Amniotic epithelial cell (primary cell): ENCODE results near the gene MED15.
A peak's percentile ranks its signal among the peaks of the same experiment; 100 is the strongest.
"Not testable (repeated sequence)": the region's sequence is repeated elsewhere in the genome, so short reads cannot be mapped to it uniquely, and the experiment has no call there.

Source experiments
- DNase-seq: peaks from one replicate; pipeline ENCODE4 v3.0.0-alpha.2; 2010; ENCODE audit warnings: low read depth

The MED15 gene

DNA sequence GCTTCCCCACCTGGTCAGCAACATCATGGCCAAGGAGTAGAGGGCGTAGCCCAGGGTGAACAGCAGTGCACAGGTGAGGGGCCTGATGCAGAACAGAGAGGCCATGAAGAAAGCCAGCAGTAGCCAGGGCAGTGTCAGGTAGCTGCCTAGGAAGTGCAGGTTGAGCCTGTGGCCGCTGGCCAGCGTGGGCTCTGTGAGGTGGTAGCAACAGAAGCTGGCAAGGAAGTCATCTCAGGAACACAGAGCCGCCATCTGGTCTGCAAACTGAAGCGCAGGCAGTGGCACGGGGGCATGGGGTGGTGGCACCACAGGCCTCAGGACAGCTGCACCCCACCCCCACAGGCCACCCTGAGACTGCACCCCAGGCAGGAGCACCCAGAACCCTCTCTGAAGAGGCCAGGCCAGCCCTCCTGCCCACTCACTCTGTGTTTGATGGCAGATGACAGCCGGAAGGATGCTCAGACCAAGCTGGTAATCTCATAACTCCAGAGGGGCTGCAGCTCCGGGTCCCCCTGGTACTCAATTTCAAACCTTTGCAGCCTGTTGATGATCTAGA is 95.3 kb downstream of the MED15 start:
- DNase-seq = no peak

DNA sequence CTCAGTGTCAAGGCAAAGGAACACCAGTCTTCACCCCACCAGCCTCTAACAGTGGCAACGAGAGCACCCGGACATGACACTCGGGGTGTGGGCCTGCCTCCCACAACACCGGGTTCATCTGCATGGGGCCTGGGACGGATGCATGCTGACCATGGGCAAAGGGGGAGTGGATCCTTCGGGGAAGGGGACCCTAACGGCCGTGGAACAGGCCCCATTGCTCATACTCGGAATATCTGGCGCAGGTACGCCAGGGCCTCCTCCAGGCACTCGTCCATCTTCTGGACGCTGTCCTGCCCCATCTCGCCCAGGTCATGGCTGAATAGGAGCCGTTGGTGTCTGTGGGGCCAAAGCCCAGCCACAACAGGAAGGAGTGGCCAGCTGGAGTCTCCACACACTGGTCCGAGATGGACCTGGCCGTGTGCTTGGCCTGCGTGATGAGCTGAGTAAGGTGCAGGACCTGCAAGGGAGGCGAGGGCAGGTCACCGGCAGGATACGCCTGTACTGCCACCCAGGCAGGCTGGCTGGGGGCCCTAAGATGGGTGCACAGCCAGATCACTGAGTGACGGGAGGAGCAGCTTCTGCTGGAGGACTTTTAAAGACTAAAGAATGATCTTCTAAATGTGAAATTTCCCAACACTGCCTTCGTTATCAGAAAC is 96.8 kb downstream of the MED15 start:
- DNase-seq = no peak

GRCh38 chr22:20604776-20605221 is 97.4 kb downstream of the MED15 start:
- DNase-seq = no peak

DNA sequence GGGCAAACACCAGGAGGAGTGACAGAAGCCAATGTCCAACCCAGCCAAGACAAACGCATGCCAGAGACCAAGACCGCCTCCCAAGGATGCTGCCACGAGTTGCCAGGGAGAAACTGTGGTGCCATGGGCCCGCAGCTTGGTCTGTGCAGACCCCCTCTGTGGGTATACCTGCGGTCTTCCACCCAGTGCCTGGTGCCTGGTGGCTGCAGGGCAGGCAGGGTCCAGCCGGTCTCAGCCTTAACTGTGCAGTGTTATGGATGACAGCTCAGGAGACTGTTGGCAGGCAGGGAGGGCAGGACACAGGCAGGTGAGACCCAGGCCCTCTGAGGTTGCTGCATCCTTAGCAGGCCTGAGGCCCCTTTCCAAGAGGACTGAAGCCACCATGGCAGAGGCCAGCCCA is 97.9 kb downstream of the MED15 start:
- no peak for DNase-seq

GRCh38 chr22:20606041-20606783 is 98.8 kb downstream of the MED15 start:
- DNase-seq = peak; percentile 58

DNA sequence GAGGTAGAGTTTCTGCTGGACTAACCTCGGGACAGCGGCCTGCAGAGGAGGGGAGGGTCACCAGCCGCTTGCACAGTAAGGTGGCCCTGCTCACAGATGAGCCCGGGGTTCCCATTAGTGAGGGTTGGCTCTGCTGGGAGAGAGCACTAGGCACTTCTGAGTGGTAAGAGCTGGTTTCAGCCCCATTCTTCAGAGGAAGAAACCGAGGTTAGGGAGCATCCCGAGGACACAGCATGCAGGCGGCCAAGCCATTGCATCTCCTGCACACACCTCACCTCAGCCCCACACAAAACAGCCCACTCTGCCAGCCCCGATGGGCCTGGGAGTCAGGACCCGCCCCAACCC is 99.3 kb downstream of the MED15 start:
- DNase-seq = no peak

DNA sequence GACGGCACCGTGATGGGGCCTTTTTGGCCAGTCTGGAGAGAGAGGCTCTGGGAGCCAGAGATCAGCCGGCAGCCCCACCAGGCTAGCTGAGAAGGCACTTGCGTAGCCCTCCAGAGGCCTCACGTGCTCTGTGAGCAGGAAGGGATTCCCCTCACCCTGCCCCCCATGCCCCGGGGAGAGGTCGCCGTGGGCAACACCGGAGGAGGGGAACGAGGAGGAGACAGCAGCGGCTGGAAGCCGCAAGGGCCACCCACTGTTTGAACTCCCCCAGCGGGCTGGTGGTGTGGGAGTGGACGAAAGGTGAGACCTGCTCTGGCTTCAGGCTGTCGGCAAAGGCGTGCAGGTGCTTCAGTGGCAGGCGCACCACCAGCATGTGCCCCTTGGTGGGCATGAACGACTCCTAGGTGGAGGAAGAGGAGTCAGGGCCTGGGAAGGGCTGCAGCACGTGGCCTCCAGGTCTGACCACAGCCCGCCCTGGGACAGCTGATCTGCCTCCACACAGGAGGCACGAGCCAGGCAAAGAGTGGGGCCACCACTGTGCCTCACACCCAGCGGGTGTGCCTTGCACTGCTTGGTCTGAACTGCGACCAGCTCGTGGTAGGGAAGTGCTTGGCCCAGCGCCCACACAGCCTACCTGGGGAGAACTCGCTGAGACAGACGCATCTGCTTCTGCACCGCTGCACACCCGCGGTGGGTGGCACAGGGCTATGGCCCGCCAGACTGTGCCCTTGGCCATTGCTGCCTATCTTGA is 99.9 kb downstream of the MED15 start:
- no peak for DNase-seq

DNA sequence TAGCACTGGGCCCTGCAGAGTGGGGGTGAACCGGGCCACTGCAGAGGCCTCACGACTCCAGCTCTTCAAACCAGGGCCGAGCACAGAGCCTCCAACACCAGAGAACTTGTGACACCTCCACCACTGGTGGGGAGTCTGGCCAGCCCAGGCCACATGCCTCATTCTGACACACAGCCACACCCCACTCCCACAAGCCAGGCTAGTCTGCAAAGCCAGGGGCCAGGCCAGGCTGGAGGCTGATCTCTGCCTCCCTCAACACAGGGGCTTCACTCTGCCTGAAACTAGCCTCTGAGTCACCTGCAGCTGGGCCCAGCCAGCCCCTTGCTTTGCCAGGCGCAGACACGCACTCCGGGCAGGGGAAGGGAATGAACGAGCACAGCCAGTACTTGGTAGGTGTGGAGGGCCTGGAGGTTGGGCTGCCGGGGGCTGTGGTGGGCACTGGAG is 102.9 kb downstream of the MED15 start:
- DNase-seq = peak; percentile 12

GRCh38 chr22:20610757-20611156 is 103.3 kb downstream of the MED15 start:
- no peak for DNase-seq

- no peak for DNase-seq
These were observed 104.0 kb downstream of the MED15 start for GRCh38 chr22:20611418-20611817.

- no peak for DNase-seq
These were observed 105.9 kb downstream of the MED15 start for GRCh38 chr22:20613301-20613700.

GRCh38 chr22:20615021-20615420 is 107.6 kb downstream of the MED15 start:
- no peak for DNase-seq

GRCh38 chr22:20615533-20616450 is 108.4 kb downstream of the MED15 start:
- DNase-seq = no peak

GRCh38 chr22:20616451-20617043 is 109.1 kb downstream of the MED15 start:
- no peak for DNase-seq

- DNase-seq = no peak
These were observed 111.1 kb downstream of the MED15 start for GRCh38 chr22:20618488-20618887.

DNA sequence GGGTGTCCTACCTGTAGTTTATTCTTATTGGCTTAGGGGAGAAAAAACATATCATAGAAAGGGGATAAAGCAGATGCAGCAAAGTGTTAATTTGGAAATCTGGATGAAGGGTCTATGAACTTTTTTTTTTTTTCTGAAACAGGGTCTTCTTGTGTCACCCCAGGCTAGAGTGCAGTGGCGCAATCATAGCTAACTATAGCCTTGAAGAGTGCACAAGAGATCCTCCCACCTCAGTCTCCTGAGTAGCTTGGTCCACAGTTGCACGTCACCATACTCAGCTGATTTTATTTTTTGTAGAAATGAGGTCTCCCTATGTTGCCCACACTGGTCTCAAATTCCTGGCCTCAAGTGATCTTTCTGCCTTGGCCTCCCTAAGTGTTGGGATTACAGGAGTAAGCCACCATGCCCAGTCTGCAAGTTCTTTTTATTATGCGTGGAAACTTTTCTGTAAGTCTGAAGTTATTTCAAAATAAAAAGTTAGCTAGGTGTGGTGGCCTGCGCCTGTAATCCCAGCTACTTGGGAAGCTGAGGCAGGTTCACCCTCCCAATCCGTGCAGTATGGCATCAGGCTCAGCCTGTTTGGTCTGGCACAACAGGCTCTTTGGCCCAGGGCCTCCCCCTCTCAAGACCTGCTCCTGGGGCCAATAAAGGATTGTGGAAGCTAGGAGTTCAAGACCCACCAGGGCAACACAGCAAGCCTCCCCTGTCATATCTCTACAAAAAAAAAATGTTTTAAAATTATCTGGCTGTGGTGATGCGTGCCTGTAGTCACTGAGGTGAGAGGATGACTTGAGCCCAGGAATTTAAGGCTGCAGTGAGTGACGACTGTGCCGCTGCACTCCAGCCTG is 111.9 kb downstream of the MED15 start:
- DNase-seq = no peak

DNA sequence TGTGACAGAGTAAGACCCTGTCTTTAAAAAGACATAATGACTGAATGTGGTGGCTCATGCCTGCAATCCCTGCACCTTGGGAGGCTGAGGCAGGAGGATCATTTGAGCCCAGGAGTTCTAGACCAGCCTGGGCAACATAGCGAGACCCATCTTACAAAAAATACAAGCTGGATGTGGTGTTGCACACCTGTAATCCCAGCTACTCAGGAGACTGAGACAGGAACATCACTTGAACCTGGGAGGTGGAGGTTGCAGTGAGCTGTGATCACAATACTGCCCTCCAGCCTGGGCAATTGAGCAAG is 112.4 kb downstream of the MED15 start:
- not testable (repeated sequence) for DNase-seq

DNA sequence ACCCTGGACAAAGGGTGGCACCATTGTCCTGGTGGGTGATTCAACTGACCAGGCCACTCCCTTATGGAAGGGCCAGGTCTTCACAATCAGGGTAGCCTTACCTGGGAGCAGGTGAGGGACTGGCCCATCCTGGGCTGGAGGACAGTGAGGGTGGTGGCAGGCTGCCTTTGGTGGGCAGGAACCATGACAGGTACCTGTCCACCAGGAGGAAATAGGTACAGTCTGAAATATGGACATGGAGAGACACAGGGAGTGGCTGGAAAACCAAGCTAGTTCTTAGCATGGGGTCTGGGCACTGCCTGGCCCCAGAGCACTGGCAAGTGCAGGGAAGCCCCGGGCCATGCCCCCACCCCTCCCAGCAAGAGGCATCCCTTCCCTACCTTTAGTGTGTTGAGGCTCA is 113.8 kb downstream of the MED15 start:
- DNase-seq = no peak

GRCh38 chr22:20622650-20623339 is 115.4 kb downstream of the MED15 start:
- no peak for DNase-seq

DNA sequence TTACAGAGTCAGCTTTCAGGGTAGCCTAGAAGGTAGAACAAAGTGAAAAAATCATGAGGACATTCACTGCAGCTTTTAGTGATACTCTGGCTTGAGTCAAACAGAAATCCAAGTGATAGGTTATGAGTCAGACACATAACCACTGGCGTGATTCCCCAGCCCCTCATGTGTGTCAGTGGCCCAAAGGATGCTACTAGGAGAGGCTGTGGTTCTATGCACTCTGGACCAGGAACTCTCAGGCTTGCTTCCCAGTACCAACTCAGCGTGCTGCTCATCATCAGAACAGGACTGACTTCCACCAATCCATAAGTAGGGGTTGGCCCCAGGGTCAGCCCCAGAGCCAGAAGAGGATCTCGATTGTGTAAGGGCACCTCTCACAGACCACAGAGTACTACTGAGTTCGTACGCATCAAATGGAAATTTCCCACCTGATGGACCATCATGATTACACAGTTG is 116.8 kb downstream of the MED15 start:
- peak; percentile 9 for DNase-seq
